EL (cell line): ENCODE results near the gene FBLL1.
A peak's percentile ranks its signal among the peaks of the same experiment; 100 is the strongest.
"Not testable (repeated sequence)": the region's sequence is repeated elsewhere in the genome, so short reads cannot be mapped to it uniquely, and the experiment has no call there.

ENCODE experiments used
- DNase-seq: peaks from one replicate; pipeline ENCODE4 v3.0.0-alpha.2; 2016

FBLL1 gene

DNA sequence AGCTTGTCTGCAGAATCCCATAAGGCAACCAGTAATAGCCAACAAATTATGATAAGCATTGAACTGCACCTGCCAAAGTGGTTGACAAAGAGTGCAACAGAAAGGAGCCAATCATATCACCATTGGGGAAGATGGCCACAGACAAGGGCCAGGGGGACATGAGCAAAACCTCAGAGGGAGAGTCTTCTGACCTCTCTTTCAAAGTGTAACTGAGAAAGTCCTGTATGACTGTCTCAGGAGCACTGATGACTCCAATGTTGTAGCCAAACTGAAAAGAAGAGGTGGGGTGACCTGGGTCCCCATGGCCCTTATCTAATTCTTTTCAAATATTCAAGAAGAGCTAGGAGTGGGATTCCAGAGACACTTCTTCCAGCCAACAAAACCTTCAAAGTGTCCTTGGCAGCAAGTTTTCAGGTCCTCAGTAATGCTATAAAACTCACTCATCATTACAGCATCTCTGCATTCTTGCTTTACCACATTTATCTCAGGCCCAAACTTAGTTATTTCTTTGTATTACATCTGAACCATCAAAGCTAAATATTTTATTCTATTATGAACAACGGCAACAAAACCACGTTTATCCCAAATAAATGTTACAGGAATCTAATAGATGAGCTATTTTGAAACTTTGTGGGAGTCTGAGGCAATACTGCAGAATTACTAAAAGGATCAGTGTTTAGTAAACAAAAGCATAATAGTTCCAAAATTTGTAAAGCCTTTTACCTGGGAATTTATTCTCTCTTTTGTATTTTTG, 24.4 kb downstream of the FBLL1 start:
- DNase-seq = no peak

- no peak for DNase-seq
These were observed 28.3 kb downstream of the FBLL1 start for GRCh38 chr5:168557389-168557788.

GRCh38 chr5:168562279-168562678, 33.2 kb downstream of the FBLL1 start:
- DNase-seq = no peak

GRCh38 chr5:168563959-168564358, 34.9 kb downstream of the FBLL1 start:
- no peak for DNase-seq

GRCh38 chr5:168568738-168569137, 39.6 kb downstream of the FBLL1 start:
- DNase-seq = no peak

GRCh38 chr5:168570490-168571328, 41.6 kb downstream of the FBLL1 start:
- DNase-seq = no peak

DNA sequence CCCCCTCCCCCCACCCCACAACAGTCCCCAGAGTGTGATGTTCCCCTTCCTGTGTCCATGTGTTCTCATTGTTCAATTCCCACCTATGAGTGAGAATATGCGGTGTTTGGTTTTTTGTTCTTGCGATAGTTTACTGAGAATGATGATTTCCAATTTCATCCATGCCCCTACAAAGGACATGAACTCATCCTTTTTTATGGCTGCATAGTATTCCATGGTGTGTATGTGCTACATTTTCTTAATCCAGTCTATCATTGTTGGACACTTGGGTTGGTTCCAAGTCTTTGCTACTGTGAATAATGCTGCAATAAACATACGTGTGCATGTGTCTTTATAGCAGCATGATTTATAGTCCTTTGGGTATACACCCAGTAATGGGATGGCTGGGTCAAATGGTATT, 44.6 kb downstream of the FBLL1 start:
- not testable (repeated sequence) for DNase-seq

GRCh38 chr5:168574156-168574555, 45.1 kb downstream of the FBLL1 start:
- DNase-seq = not testable (repeated sequence)

GRCh38 chr5:168575391-168576372, 46.6 kb downstream of the FBLL1 start:
- no peak for DNase-seq

DNA sequence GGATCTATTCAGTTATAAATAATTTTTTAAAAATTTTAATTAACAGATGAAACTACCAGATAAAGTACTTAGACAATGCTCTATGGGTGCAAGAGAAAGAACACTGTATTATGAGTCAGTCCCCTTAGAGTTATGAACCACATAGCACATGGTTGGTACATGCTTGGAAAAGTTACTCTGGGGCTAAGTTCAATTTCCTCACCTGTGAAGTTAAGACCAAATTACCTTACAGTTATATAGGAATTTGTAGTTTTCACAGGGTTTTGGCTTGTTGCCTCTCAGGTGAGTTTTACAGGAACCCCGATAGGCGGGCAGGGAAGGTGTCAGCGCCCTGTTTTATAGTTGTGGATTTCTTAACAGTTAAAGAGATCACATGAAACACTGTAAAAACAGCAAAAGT, 48.9 kb downstream of the FBLL1 start:
- DNase-seq = peak; percentile 25

DNA sequence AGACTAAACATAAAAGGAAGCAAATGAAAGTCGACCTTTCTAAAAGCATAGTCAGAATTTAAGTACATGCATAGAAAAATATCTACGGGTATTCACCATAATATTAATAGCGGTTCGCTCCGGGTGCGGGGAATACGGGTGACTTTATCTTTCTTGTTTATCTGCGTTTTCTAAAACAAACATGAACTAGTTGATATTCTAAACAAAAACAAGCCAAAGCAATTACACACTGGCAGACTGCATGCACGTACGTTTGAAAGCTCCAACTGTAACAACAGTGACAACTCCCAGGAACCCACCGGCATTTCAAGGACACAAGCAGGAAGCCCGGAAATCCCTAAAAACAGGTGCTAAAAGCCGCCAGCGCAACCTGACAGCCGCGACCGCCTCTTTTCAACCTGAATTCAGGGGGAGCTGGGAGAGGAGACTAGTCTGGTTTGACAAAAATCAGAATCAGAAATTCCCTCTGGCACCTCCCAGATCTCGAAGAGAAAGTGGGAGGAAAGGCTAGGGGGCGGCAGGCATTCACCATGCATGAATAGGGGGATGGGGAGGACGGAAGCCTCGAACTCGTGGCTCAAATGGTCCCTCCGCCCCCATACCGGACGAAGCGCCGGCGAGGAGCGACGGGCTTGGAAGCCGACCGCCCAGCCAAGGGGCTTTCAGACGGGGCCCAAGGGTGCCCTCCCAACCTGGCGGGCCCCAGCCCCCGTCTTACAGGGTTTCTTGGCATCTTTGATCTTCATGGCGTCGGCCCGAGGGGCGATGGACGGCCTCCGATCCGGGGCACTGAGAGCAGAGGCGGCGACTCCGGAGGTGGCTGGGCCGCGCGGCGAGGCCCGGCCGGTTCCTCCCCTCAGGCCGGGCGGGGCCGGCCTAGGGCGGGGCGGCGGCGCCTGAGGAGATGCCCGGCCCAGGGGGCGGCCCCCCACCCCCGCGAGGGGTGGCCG, 49.7 kb downstream of the FBLL1 start, which contains the start of gene PANK3:
PANK3 (minus strand) TSS at position 831 of the 950 bp plus-strand sequence; CDS start at position 746, 85 bp downstream.
- no peak for DNase-seq

- DNase-seq = peak; percentile 100
These were observed 50.6 kb downstream of the FBLL1 start for GRCh38 chr5:168579488-168580226.

GRCh38 chr5:168580227-168580508, 51.1 kb downstream of the FBLL1 start:
- no peak for DNase-seq
